Measurements from ENCODE around the gene GNGT2.
A peak's percentile ranks its signal among the peaks of the same experiment; 100 is the strongest.

The GNGT2 gene

DNA sequence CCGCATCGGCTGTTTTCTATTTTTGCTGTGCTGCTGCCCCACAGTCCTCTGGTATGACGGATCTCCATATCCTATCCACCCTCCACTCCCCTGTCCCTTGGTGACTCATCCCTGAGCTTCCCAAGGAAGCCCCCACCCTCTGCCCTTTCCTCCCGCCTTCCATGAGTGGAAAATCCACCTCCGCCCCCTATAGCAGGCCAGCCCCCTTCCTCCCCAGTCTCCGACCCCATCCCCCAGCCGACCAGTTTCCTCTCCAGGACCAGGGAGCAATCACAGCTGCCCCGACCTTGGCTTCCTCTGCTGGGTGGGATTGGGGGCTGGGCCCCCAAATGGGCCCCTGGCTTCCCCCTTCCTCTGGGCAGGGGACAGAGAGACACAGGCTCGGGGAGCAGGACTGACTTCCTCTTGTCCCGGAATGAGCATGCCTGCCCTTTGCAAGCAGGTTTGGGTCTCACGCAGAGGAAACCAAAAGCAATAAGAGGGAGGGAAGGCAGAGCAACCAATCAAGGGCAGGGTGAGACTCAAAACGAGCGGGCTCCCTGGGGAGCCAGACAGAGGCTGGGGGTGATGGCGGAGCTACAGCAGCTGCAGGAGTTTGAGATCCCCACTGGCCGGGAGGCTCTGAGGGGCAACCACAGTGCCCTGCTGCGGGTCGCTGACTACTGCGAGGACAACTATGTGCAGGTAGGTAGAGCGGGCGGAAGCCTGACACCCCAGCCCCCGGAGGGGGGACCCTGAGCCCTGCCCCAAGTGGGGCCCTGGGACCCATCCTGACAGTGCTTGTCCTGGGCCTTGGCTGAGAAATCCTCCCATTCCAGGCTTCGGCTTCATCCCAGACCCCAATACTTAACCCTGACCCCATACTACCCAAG lies at the start of gene GNGT2, which contains the start of gene ABI3:
GNGT2 (minus strand) TSS at position 417 of the 872 bp plus-strand sequence. CDS start 3,152 bp downstream, outside the sequence.
ABI3 (plus strand) TSS at position 550 of the 872 bp plus-strand sequence; CDS start at position 568, 18 bp downstream.
- DNase-seq, result peak; percentile 70

DNA sequence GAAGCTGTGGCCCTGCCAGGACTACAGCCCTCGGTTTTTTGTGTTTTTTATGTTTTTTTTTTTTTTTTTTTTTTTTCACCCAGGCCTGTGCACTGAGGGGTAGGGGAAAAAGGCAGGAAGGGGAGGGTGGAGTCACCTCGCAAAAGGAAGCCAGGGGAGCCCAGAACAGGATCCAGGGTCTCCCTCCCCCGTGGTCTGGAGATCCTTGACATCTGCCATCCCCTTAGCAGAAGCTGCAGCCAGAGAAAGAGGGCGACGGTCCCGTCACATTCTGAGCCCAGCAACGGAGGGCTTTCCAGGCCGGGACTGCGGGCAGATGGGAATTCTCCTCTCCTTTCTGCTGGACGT lies 49.3 kb upstream of the GNGT2 start:
- DNase-seq, result no peak

DNA sequence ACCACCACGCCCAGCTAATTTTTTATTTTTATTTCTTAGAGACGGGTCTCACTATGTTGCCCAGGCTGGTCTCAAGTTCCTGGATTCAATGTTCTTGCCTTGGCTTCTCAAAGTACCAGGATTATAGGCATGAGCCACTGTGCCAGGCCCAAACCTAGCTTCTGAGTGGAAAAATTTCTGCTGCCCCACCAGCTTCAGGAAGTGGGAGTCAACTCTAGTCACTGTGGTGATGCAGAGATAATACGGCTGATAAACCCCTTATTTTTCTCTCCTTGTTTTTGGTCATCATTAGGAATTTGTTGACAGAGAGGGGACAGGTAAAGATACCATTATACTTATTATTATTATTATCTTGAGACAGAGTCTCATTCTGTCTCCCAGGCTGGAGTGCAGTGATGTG lies 48.0 kb upstream of the GNGT2 start:
- no peak for DNase-seq

GRCh38 chr17:49255125-49255524 lies 44.8 kb upstream of the GNGT2 start:
- no peak for DNase-seq

- no peak for DNase-seq
These were observed 43.7 kb upstream of the GNGT2 start for GRCh38 chr17:49254066-49254465.

- DNase-seq, result peak; percentile 7
These were observed 41.8 kb upstream of the GNGT2 start for GRCh38 chr17:49252148-49252695.

GRCh38 chr17:49249890-49250522 lies 39.6 kb upstream of the GNGT2 start:
- no peak for DNase-seq

DNA sequence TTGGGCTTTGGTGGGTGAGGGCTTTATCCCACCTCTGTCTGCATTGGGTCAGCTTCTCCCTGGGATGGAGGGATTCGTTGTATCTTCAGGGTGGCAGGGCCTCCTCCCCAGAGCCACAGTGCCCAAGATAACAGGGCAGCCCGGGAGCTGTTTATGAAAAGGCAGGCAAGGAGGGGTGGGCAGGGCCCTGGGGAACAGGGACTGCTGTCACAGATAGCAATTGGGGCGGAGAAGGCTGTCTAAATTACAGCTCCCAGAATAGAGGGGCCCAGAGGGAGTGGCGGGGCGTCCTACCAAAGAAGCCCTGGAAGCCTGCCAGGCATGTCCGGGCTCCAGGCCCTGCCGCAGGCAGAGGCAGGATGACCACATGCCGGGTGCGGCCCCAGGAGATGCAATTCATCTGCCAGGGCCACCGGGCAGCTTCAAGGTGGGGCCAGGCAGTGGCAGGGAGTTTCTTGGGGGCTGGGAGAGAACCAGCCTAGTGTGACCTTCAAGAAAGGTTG lies 39.0 kb upstream of the GNGT2 start:
- no peak for DNase-seq

- no peak for DNase-seq
These were observed 37.6 kb upstream of the GNGT2 start for GRCh38 chr17:49247944-49248343.

- no peak for DNase-seq
These were observed 34.5 kb upstream of the GNGT2 start for GRCh38 chr17:49244839-49245238.

- no peak for DNase-seq
These were observed 32.4 kb upstream of the GNGT2 start for GRCh38 chr17:49242813-49243212.

DNA sequence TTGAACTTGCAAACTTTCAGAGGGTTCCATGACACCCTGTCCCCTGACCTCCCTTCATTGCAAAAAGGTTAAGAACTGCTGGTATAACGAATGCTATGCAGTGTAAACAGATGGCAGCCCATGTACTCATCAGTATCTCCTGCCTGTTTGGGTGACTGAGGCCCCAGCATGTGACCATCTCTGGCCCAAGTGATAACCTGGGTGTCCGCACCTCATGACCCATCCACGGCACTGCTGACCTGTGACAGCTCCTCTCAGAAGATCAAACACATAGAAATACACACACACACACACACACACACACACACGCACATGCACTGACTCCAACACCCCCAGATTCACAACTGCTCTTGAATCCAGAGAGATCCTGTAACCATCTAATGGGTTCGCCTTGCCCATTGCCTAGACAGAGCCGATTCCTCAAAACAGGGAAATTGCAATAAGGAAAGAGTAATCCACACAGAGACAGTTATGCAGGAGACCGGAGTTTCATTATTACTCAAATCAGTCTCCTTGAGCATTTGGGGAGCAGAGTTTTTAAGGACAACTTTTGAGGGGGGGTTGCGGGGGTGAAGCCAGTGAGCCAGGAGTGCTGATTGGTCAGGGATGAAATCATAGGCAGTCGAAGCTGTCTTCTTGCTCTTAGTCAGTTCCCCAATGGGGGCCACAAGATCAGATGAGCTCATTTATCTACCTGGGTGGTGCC lies 31.5 kb upstream of the GNGT2 start:
- no peak for DNase-seq

DNA sequence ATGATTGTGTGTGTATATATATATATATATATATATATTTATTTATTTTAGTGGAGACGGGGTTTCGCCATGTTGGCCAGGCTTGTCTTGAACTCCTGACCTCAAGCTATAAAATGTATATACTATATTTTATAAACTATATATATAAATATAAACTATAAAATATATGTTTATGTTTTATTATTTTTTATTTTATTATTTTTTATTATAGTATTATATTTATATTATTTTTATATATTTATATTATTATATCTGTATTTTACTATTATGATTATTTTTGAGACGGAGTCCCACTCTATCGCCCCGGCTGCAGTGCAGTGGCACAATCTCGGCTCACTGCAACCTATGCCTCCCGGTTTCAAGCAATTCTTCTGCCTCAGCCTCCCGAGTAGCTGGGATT lies 30.7 kb upstream of the GNGT2 start:
- no peak for DNase-seq

DNA sequence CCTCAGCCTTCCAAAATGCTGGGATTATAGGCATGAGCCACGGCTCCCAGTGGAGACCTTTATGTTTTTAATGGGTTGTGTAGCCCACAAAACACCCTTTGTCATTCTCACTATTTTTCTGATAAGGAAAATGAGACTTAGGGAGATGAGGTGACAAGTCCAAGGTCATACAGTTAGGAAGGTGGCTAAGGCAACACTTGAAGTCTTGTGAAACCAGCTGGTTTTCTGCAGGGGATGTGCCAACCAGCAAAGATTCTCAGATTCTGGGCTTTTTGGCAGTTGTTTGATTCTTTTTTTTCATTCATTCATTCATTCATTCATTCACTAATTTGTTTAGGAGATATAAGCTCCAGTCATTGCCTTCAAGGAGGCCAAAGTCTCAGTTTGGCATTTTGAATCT lies 30.2 kb upstream of the GNGT2 start:
- DNase-seq, result no peak

DNA sequence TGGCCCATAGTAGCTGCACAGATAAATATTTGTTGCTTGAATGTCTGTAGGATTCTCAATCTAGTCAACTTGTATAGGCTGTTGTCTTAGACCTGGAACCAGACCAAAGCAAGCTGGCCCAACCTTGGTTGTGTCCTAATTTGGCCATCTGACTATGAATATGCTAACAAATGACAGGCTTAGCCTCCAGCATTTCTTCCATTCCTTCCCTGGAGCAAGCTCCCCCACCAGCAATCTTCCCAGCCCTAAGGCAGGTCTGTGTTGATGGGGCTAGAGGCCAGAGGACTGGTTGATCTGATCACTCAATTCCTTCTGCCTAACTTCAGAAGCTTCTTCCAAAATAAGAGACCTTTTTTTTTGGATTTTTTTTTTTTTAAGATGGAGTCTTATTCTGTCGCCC lies 29.6 kb upstream of the GNGT2 start:
- DNase-seq, result no peak

- DNase-seq, result no peak
These were observed 25.5 kb upstream of the GNGT2 start for GRCh38 chr17:49235896-49236295.

- DNase-seq, result no peak
These were observed 24.2 kb upstream of the GNGT2 start for GRCh38 chr17:49234509-49235080.

DNA sequence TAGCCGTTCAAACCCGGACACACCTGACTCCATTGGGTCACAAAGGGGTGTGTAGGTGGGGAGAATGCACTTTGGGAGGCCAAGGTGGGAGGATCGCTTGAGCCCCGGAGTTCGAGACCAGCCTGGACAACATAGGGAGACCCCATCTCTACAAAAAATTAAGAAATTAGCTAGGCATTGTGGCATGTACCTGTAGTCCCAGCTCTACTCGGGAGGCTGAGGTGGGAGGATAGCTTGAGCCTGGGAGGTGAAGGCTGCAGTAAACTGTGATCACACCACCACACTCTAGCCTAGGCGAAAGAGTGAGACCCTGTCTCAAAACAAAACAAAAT lies 21.2 kb upstream of the GNGT2 start:
- no peak for DNase-seq

- peak; percentile 88 for DNase-seq
These were observed 20.5 kb upstream of the GNGT2 start, which contains the start of gene PHOSPHO1 for GRCh38 chr17:49230636-49231562. Gene PHOSPHO1, minus strand, starts transcription at chr17:49230787. Its CDS starts 4,096 bp downstream, at chr17:49226691.

- DNase-seq, result no peak
These were observed 19.6 kb upstream of the GNGT2 start for GRCh38 chr17:49229805-49230600.
